Psoas muscle (tissue), 8 donors: ENCODE measurements around the gene EEF1AKMT4. TPM values are rescaled to one million over a fixed set of nuclear protein-coding genes. Genes with fewer than 3 reads are reported as not detected.
A peak's percentile ranks its signal among the peaks of the same experiment; 100 is the strongest.

Source experiments
- ATAC-seq, 4 donors: fragments of 200-7000 bp; cut with Tn5 transposase; one replicate each; pipeline ENCODE4 v1.9.1; 2020; ENCODE audit warnings: moderate library complexity in 3 of 4, mild to moderate bottlenecking in 2 of 4
- DNase-seq, 2 donors: peaks; one replicate each; pipeline ENCODE4 v3.0.0-alpha.2; 2020
- H3K27ac ChIP-seq: fragments of 200-600 bp; one replicate; pipeline ENCODE4 v1.8.0; 2022
- H3K27me3 ChIP-seq, 3 donors: fragments of 200-600 bp in 1 of 3; one replicate each; pipeline versions ENCODE4 v1.6.1 to v1.8.0; 2013 to 2022; ENCODE audit warnings: low read length in 2 of 3, mild to moderate bottlenecking in 2 of 3, moderate library complexity in 1 of 3; ENCODE audit not compliant: insufficient read depth in 3 of 3
- H3K36me3 ChIP-seq, 2 donors: fragments of 200-600 bp in 1 of 2; one replicate each; pipeline versions ENCODE4 v1.6.1 to v1.8.0; 2013 to 2022; ENCODE audit warnings: low read depth in 1 of 2, mild to moderate bottlenecking in 1 of 2, moderate library complexity in 1 of 2; ENCODE audit not compliant: insufficient read depth in 1 of 2
- H3K4me1 ChIP-seq: fragments of 200-600 bp; one replicate; pipeline ENCODE4 v1.8.0; 2022
- H3K4me3 ChIP-seq: fragments of 200-600 bp; one replicate; pipeline ENCODE4 v1.8.0; 2022; ENCODE audit warnings: mild to moderate bottlenecking
- H3K9me3 ChIP-seq: fragments of 200-600 bp; one replicate; pipeline ENCODE4 v1.8.0; 2022
- CTCF ChIP-seq: fragments of 200-600 bp; IDR thresholded peaks from one replicate; pipeline ENCODE4 v1.8.0; 2022; ENCODE audit warnings: antibody characterized with exemption
- WGBS, 3 donors: extraction: QIAGEN DNeasy Blood & Tissue Kit; methylation state at CpG; one replicate each; pipeline versions ENCODE4 v1.1.6 to v1.1.7; 2013; 5-methylcytosine and 5-hydroxymethylcytosine counted together
- intact Hi-C, 2 donors: fragments of 100-400 bp; cut with DNase I; formaldehyde crosslinking; loops; one replicate each; pipeline versions ENCODE4 v1.11.0 to v1.14.2; 2022
- long read RNA-seq, 2 donors: library from polyadenylated mRNA; unstranded; transcript quantifications; one replicate each; pipeline ENCODE4 v2.0.0, GENCODE V29; 2021
- polyA plus RNA-seq, 3 donors: library from polyadenylated mRNA; stranded (reverse); fragments of 200-250 nt; gene quantifications; one replicate each; pipeline ENCODE4 v1.2.3, GENCODE V29; 2013
- total RNA-seq, 4 donors: library from RNA; stranded (reverse); fragmentation: NEBNext Ultra II Directional in 2 of 4; extraction: Animal tissue kit (Norgen Biotek cat#: 25700) in 2 of 4; gene quantifications; one replicate each; pipeline versions ENCODE4 v1.2.1 to v1.2.4, GENCODE V29; 2021 to 2023
- donor health status: healthy with polysubstance abuse.
- donor health status: DM: no; HTN: no; CAD: no; lungs with moderate emphysema.
- donor health status: Bipolar disorder and iron deficiency.
- donor health status: healthy.
- donor health status: DM: yes; HTN: yes; CAD: no.
- donor health status: DM: no; HTN: no; CAD: no.
- donor health status: DM: no; HTN: no; CAD: no.
- donor health status: DM: yes; HTN: yes; CAD: no.

EEF1AKMT4 gene
- 1 to 10 TPM; 1.8 to 8.2 (median 6.2) TPM for total RNA-seq
- polyA plus RNA-seq = 10 to 100 TPM in 2 of 3 donors, 1 to 10 TPM in 1; 9.0 to 25.5 (median 10.1) TPM
- long read RNA-seq, donor 1, transcript EEF1AKMT4-201 (3 exons, 1,823 nt) = major isoform, 12 of 14 reads
- long read RNA-seq, donor 1, partial matches to known transcripts = 1 of 14 reads
- long read RNA-seq, donor 1, other reads (novel, unspliced or antisense) = 1 of 14 reads
- long read RNA-seq, donor 2, transcript EEF1AKMT4-201 (3 exons, 1,823 nt) = major isoform, 19 of 20 reads
- long read RNA-seq, donor 2, partial matches to known transcripts = 0 of 20 reads
- long read RNA-seq, donor 2, other reads (novel, unspliced or antisense) = 1 of 20 reads

GRCh38 chr3:184249412-184250166 is at the start of gene EEF1AKMT4:
Gene EEF1AKMT4 (plus strand): TSS chr3:184249672. CDS start chr3:184249695, 23 bp downstream.
- ATAC-seq (peak; percentile 97 to 98 (median 97)), DNase-seq (peak; percentile 96 to 98)
- intact Hi-C loops = loop anchor here (2.0 to 10.0 kb wide), 5 partner anchors 63 to 355 kb away; partner anchors contain the start of genes ABCF3 (in 2 of the 2) and DVL3 (in 2 of the 2)
- H3K4me1 ChIP-seq = peaks cover 15% of the 10 kb centered on the region
- no peaks in the 10 kb centered on the region for H3K9me3 ChIP-seq
- no peaks in the 10 kb centered on the region for H3K27me3 ChIP-seq
- WGBS, 3 donors = 0% methylated on average over 52 to 54 of the region's 54 CpGs
- H3K36me3 ChIP-seq = peaks cover 5 to 13% of the 10 kb centered on the region in 2 donors
- peak; percentile 55 for TF ChIP-seq CTCF
- H3K27ac ChIP-seq = peak within 1 kb of the TSS; percentile 90
- H3K4me3 ChIP-seq = peak within 1 kb of the TSS; percentile 79

GRCh38 chr3:184200825-184201224 is 48.6 kb upstream of the EEF1AKMT4 start:
- no peak for TF ChIP-seq CTCF
- Histone ChIP-seq H3K27me3 (peaks cover 0 to 2% (median 0%) of the 10 kb centered on the region in 3 donors), H3K4me3 (no peak overlapping the region), H3K36me3 (peaks cover 0 to 11% of the 10 kb centered on the region in 2 donors), H3K27ac (no peak overlapping the region), H3K9me3 (no peaks in the 10 kb centered on the region), H3K4me1 (no peaks in the 10 kb centered on the region)
- ATAC-seq = no peak
- no peak for DNase-seq
- intact Hi-C loops = no loop called here

GRCh38 chr3:184203526-184203925 is 45.9 kb upstream of the EEF1AKMT4 start:
- 59 to 68% (median 65%) methylated on average over 8 of the region's 8 CpGs for WGBS, 3 donors

More at GRCh38 chr3:184203526-184203925, 45.9 kb upstream of the EEF1AKMT4 start:
- no peak overlapping the region for H3K27ac ChIP-seq
- no peaks in the 10 kb centered on the region for H3K9me3 ChIP-seq
- no peaks in the 10 kb centered on the region for H3K4me1 ChIP-seq
- TF ChIP-seq CTCF = no peak
- intact Hi-C loops = no loop called here
- DNase-seq (no peak), ATAC-seq (no peak)
- peaks cover 0 to 5% (median 2%) of the 10 kb centered on the region in 3 donors for H3K27me3 ChIP-seq
- no peaks in the 10 kb centered on the region for H3K36me3 ChIP-seq
- H3K4me3 ChIP-seq = no peak overlapping the region
